GM18907 (cell line): Measurements from ENCODE around the gene TFCP2.

Source experiments
- ATAC-seq: cut with Tn5 transposase; IDR thresholded peaks from one replicate; pipeline ENCODE4 v1.9.1; 2021; ENCODE audit warnings: mild to moderate bottlenecking, moderate library complexity; ENCODE audit not compliant: unreplicated experiment

TFCP2 gene

GRCh38 chr12:51048661-51049251, 124.2 kb downstream of the TFCP2 start:
- no peak for ATAC-seq

GRCh38 chr12:51047655-51048540, 125.0 kb downstream of the TFCP2 start, which contains the start of gene LETMD1:
Gene LETMD1 (plus strand): TSS chr12:51048327. CDS start chr12:51048357, 30 bp downstream.
- peak; percentile 98 for ATAC-seq
